K562 (cell line): ENCODE measurements around the gene XKR7. TPM values are rescaled to one million over a fixed set of nuclear protein-coding genes. Genes with fewer than 3 reads are reported as not detected.
A peak's percentile ranks its signal among the peaks of the same experiment; 100 is the strongest.

Source experiments
- ATAC-seq: fragments of 200-7000 bp; cut with Tn5 transposase; 3 replicates; pipeline ENCODE4 v1.9.1; 2020; ENCODE audit warnings: moderate library complexity
- BruUV-seq: library from RNA; stranded (reverse); fragments of 400-500 nt; replicated peaks from 2 replicates; lab custom pipeline; 2021; lab: Mats Ljungman, UMichigan
- CTCF ChIA-PET: fragments of 300-600 bp; formaldehyde crosslinking; extraction: SDS; loops from one replicate; lab custom pipeline; 2021; ENCODE audit warnings: low intra/inter-chr PET ratio; lab: Yijun Ruan, JAX
- POLR2A ChIA-PET: fragments of 300-600, 350-650 bp; sonication (Branson Sonifier 250); formaldehyde crosslinking; extraction: SDS; loops from one replicate; lab custom pipeline; 2021; ENCODE audit warnings: antibody characterized with exemption, inconsistent platforms; lab: Yijun Ruan, JAX
- DNase-seq, 4 experiments: peaks; one replicate each; pipeline versions ENCODE4 v3.0.0 to v3.0.0-alpha.2; 2011 to 2018; ENCODE audit warnings: low spot score in 3 of 4, mixed read lengths in 3 of 4; ENCODE audit errors: extremely low read depth in 1 of 4
- FAIRE-seq: peaks from 2 replicates; lab custom pipeline; 2011; peaks lifted over from hg19 to GRCh38; lab: Jason Lieb, UNC
- H2AFZ ChIP-seq: 2 replicates; pipeline ENCODE4 v1.6.0; 2011; ENCODE audit warnings: low read depth, low read length, control low read depth, inconsistent platforms
- H3K27ac ChIP-seq: fragments of 200-600 bp; 3 replicates; pipeline ENCODE4 v1.8.0; 2011; ENCODE audit warnings: low read depth, mild to moderate bottlenecking, control low read depth, inconsistent platforms, low read length, moderate library complexity, mixed read lengths; ENCODE audit errors: extremely low read depth
- H3K27me3 ChIP-seq, 2 experiments: fragments of 300-600 bp in 1 of 2; 2 replicates in 1 of 2; 3 replicates in 1 of 2; pipeline versions ENCODE4 v1.6.0 to v1.8.0; 2011; ENCODE audit warnings: inconsistent platforms in 2 of 2, low read length in 2 of 2, mild to moderate bottlenecking in 1 of 2, mixed read lengths in 1 of 2, moderate library complexity in 1 of 2; ENCODE audit not compliant: control insufficient read depth in 2 of 2, insufficient read depth in 2 of 2
- H3K36me3 ChIP-seq: fragments of 300-600 bp; 3 replicates; pipeline ENCODE4 v1.8.0; 2011; ENCODE audit warnings: mild to moderate bottlenecking, low read length, inconsistent platforms; ENCODE audit not compliant: control insufficient read depth, insufficient read depth
- H3K4me1 ChIP-seq, 2 experiments: fragments of 200-600 bp in 1 of 2; replicated peaks in 1 of 2; 2 replicates in 1 of 2; 3 replicates in 1 of 2; pipeline versions ENCODE4 v1.5.1 to v1.8.0; 2011; ENCODE audit warnings: inconsistent platforms in 2 of 2, low read length in 2 of 2, mild to moderate bottlenecking in 1 of 2, mixed read lengths in 1 of 2, moderate library complexity in 1 of 2; ENCODE audit not compliant: control insufficient read depth in 2 of 2, insufficient read depth in 2 of 2
- H3K4me2 ChIP-seq: 2 replicates; pipeline ENCODE4 v1.6.1; 2011; ENCODE audit warnings: low read length, control low read depth, inconsistent platforms, mixed read lengths; ENCODE audit not compliant: insufficient read depth
- H3K4me3 ChIP-seq: fragments of 200-600 bp; sonication (generic), shearing (Covaris generic); 2 replicates; pipeline ENCODE4 v1.5.1; 2016; ENCODE audit warnings: control low read depth, inconsistent platforms
- H3K79me2 ChIP-seq: fragments of 200-600 bp; 3 replicates; pipeline ENCODE4 v1.8.0; 2011; ENCODE audit warnings: low read length, inconsistent platforms; ENCODE audit not compliant: control insufficient read depth, insufficient read depth
- H3K9ac ChIP-seq, 2 experiments: 2 replicates each; pipeline versions ENCODE4 v1.6.0 to v1.6.1; 2011; ENCODE audit warnings: low read depth in 2 of 2, low read length in 2 of 2, control low read depth in 1 of 2, inconsistent platforms in 1 of 2, mild to moderate bottlenecking in 1 of 2, mixed read lengths in 1 of 2; ENCODE audit not compliant: insufficient read depth in 1 of 2
- H3K9me1 ChIP-seq: one replicate; pipeline ENCODE4 v1.6.0; 2011; ENCODE audit warnings: inconsistent platforms, mild to moderate bottlenecking, low read length, moderate library complexity; ENCODE audit not compliant: control insufficient read depth, insufficient read depth
- H3K9me3 ChIP-seq: replicated peaks from 2 replicates; pipeline ENCODE4 v1.5.1; 2011; ENCODE audit warnings: low read depth, low read length, inconsistent platforms; ENCODE audit not compliant: control insufficient read depth, insufficient read depth
- H4K20me1 ChIP-seq: replicated peaks from 2 replicates; pipeline ENCODE4 v1.6.1; 2011; ENCODE audit warnings: low read length, inconsistent platforms, mixed read lengths; ENCODE audit not compliant: control insufficient read depth, insufficient read depth
- NFYB ChIP-seq: IDR thresholded peaks from 2 replicates; pipeline ENCODE4 v1.6.1; 2011; ENCODE audit warnings: mild to moderate bottlenecking, moderate library complexity; ENCODE audit not compliant: insufficient read length; ENCODE audit errors: extremely low read depth
- WGBS: fragments of 100-300 bp; shearing (Covaris generic); methylation state at CpG from one replicate; pipeline ENCODE4 v1.1.6; 2016; ENCODE audit warnings: low coverage, mixed read lengths; ENCODE audit not compliant: insufficient coverage; ENCODE audit errors: missing lambda C conversion rate; 5-methylcytosine and 5-hydroxymethylcytosine counted together
- in situ Hi-C: fragments of 300-500 bp; cut with MboI; formaldehyde crosslinking; loops from 4 replicates; pipeline ENCODE4 v1.15.0; 2018; ENCODE audit warnings: inconsistent platforms, mixed read lengths
- intact Hi-C: fragments of 100-400 bp; cut with micrococcal nuclease; formaldehyde crosslinking; loops from 2 replicates; pipeline ENCODE4 v1.14.2; 2022
- polyA plus RNA-seq, 8 experiments: library from polyadenylated mRNA; depleted of rRNA in 4 of 8; stranded (reverse) in 5 of 8; unstranded in 3 of 8; fragments of >200 nt; fragmentation: Nextera tagmentation in 2 of 8; fragmentation: Illumina TruSeq in 1 of 8; extraction: Ambion mirVana in 2 of 8; extraction: Trizol in 1 of 8; gene quantifications; 2 replicates each; pipeline versions ENCODE4 v1.2.1 to v1.2.3, GENCODE V29; 2011 to 2014; ENCODE audit warnings: inconsistent platforms in 1 of 8, missing spikeins in 1 of 8
- total RNA-seq, 7 experiments: library from RNA; depleted of rRNA in 6 of 7; stranded (reverse); fragments of >200 nt in 6 of 7; fragmentation: Illumina TruSeq in 2 of 7; extraction: Trizol in 2 of 7; gene quantifications; 2 replicates each; pipeline versions ENCODE4 v1.2.1 to v1.2.3, GENCODE V29; 2011 to 2021; ENCODE audit warnings: low replicate concordance in 1 of 7
- TF ChIP-seq, protein P1 (sequence below): fragments of 450-650 bp; IDR thresholded peaks from 2 replicates; pipeline ENCODE4 v1.6.1; 2016
- TF ChIP-seq, protein P2 (sequence below): IDR thresholded peaks from 2 replicates; pipeline ENCODE4 v1.6.1; 2012; ENCODE audit warnings: low read depth, low read length, improper control_type of control experiment, borderline replicate concordance
- TF ChIP-seq, protein P3 (sequence below), 2 experiments: IDR thresholded peaks in 1 of 2; conservative IDR thresholded peaks in 1 of 2; 2 replicates each; pipeline ENCODE4 v1.6.1; 2016; ENCODE audit warnings: low read depth in 2 of 2, mild to moderate bottlenecking in 1 of 2, missing compliant biosample characterization in 1 of 2, missing genetic modification characterization in 1 of 2, moderate library complexity in 1 of 2

XKR7 gene
- total and polyA plus RNA-seq, 9 of the 15 experiments (the other 6 are each of a cell fraction or from before 2014, with no cell fraction given): 0.02 TPM; not detected in 8

DNA sequence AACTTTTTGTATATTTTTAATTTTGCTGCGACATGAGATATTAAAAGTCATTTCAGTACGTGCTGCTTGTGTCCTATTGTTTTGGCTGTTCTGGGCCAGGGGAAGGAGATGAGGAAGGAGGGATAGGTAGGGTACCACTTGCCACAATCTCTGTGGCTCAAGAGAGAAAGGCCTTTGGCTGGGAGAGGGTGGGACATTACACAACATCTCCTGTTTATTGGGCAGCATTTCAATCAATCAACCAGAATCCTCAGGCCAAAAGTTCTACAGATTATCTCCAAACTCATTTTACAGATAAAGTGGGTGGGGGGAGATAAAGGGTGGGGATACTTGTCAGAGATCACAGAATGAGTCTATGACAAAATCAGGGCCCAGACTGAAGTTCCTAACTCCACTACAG is 35.4 kb downstream of the XKR7 start:
- FAIRE-seq (no peak), ATAC-seq (no peak), DNase-seq (peak in 1 of 4 experiments; percentile 30)
- intact Hi-C loops (no loop called here), in situ Hi-C loops (no loop called here)
- H3K27me3 ChIP-seq: 0 out of 5 replicates have a peak, but pooled peaks cover 0 to 15% of the 10 kb centered on the region in 2 experiments
- TF ChIP-seq, protein P1, sequence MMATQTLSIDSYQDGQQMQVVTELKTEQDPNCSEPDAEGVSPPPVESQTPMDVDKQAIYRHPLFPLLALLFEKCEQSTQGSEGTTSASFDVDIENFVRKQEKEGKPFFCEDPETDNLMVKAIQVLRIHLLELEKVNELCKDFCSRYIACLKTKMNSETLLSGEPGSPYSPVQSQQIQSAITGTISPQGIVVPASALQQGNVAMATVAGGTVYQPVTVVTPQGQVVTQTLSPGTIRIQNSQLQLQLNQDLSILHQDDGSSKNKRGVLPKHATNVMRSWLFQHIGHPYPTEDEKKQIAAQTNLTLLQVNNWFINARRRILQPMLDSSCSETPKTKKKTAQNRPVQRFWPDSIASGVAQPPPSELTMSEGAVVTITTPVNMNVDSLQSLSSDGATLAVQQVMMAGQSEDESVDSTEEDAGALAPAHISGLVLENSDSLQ: peak; percentile 86
- TF ChIP-seq, protein P2, sequence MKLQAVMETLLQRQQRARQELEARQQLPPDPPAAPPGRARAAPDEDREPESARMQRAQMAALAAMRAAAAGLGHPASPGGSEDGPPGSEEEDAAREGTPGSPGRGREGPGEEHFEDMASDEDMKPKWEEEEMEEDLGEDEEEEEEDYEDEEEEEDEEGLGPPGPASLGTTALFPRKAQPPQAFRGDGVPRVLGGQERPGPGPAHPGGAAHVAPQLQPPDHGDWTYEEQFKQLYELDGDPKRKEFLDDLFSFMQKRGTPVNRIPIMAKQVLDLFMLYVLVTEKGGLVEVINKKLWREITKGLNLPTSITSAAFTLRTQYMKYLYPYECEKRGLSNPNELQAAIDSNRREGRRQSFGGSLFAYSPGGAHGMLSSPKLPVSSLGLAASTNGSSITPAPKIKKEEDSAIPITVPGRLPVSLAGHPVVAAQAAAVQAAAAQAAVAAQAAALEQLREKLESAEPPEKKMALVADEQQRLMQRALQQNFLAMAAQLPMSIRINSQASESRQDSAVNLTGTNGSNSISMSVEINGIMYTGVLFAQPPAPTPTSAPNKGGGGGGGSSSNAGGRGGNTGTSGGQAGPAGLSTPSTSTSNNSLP: no peak
- TF ChIP-seq, protein P3, sequence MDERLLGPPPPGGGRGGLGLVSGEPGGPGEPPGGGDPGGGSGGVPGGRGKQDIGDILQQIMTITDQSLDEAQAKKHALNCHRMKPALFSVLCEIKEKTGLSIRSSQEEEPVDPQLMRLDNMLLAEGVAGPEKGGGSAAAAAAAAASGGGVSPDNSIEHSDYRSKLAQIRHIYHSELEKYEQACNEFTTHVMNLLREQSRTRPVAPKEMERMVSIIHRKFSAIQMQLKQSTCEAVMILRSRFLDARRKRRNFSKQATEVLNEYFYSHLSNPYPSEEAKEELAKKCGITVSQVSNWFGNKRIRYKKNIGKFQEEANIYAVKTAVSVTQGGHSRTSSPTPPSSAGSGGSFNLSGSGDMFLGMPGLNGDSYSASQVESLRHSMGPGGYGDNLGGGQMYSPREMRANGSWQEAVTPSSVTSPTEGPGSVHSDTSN (CRISPR knock-in tag; IDR thresholded peaks at IDR 0.05; ENCODE audit: low read depth): no peak
- TF ChIP-seq, protein P3 (tag; conservative IDR thresholded peaks at IDR 0.05; ENCODE audit: low read depth): peak; percentile 45; the same call in 1 of the 2 replicates
- TF ChIP-seq NFYB: peak; percentile 31
- H3K4me1 ChIP-seq: peaks cover 0 to 11% of the 10 kb centered on the region in 2 experiments; a peak in 4 of 5 replicates
- H3K4me3 ChIP-seq: no peak overlapping the region
- H4K20me1 ChIP-seq: no peaks in the 10 kb centered on the region; the same call in 1 of the 2 replicates
- no peak overlapping the region for H3K9ac ChIP-seq
- no peak overlapping the region for H3K4me2 ChIP-seq
- 0% methylated on average over 2 of the region's 2 CpGs for WGBS
- H3K79me2 ChIP-seq: no peaks in the 10 kb centered on the region
- BruUV-seq: no TSS peak
- no peak overlapping the region for H2AFZ ChIP-seq
- H3K27ac ChIP-seq: no peak overlapping the region
- no peaks in the 10 kb centered on the region for H3K9me3 ChIP-seq
- H3K9me1 ChIP-seq: no peaks in the 10 kb centered on the region
- ChIA-PET CTCF (no interaction called here), POLR2A (no interaction called here)
- no peaks in the 10 kb centered on the region for H3K36me3 ChIP-seq
